Measurements from ENCODE around the gene ZNF883.

Gene ZNF883

DNA sequence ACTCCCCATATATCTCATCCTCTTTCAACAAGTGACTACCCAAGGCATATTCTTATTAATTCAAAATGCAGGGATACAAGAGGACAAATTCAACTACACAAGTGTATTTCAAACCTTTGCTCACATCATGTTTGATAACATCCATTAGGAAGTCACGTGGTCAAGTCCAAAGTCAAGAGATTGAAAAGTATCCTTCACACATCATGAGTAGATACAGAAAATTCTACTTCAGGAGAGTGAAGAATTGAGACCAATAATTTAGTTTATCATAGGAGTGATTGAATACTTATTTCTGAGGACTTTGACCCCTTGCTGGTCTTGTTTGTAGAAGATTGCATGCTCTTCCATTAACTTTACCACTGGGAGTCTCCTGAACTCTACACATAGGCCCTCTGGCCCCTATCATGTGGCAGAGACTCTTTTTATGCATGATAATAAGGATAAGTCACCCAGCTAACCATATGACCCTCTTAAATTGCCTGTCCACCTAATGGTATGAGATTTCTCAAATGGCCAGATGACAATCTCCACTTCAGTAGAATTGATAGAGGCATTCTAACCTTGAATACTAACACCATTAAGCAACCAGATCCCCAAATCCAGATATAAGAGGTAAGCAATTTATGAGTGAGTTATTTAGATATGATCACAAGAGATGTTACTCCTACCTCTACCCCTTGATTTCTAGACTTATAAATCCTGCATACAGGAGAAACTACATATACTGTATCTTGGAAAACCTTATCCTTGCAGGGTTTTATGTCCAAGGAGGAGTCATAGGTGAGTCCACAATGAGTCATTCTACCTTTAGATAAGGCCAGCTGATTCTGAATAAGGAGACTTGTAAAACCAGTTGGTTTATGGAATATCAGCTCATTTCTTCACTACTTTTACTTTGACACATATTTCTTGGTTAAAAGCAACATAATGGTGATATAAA lies 94.7 kb downstream of the ZNF883 start:
- DNase-seq, result no peak

DNA sequence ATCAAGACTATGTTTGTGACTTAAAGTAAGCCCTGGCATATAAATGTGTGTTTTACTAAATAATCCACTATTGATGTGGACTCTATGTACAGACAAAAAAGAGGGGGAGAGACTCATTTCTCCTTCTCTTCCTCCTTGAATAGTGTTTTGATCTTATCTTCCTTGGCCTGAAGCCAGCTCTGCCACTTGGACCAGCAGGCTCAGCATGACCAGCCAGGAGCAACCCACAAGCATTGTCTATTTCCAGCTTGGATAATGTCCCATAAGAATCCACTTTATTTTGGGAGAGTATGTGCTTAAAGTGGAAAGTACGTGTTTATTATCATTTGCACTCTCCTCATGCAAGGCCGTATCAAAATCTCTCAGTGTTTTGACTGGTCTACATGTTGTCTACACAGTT lies 97.5 kb downstream of the ZNF883 start:
- DNase-seq, result no peak

DNA sequence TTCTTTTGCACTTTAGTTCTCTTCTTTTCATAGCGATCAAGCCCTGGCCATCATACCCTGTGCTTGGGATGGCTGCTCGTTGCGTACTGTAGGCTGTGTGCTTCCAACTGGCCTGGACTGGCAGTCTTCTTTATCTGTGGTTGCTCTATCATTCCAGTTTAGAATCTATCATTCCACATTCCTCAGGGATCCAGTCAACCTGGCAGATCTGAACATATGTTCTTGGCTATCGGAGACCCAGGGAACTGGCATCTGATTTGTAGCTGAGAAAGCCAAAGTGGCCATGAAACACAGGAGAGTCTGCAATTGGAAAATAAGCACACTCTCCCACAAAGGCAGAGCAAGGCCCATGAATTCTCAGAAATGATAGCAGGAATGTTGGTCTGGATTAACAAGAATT lies 98.7 kb downstream of the ZNF883 start:
- no peak for DNase-seq

DNA sequence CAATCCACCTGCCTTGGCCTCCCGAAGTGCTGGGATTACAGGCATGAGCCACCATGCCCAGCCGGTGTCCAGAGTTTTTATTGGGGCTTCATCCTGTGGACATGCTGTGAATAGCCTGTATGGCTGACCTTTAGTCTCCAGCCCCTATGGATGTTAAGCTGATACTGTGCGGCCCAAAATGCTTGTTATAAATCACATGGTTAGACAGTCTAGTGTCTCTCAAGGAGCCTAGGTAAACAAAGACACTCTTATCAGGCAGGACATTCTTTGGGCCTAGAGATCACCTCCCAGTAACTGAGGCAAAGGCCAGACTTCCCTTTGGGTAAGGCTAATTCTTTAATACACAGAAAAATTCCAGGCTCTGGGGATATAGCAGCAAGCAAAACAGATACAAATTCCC lies 99.4 kb downstream of the ZNF883 start:
- no peak for DNase-seq

DNA sequence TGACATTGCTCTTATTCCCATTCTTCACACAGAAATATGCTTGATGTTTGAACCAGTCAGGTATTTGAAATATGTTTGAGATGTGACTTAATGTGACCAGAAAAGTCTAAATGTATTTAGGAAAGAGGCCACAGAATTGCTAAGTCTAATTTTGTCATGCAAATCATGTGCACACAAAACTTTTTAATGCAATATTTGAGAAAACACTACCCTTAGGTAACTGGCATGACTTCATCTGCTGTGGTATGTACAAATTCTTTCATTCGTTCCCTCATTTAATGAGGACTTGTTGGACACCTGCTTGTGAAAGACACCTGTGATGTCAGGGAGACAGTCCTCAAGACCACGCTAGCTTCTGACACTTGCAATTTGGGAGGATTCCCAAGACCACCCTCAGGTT lies 100.3 kb downstream of the ZNF883 start:
- DNase-seq, result no peak
